GM23338 (cell line): ENCODE data around the gene SETBP1. TPM values are rescaled to one million over a fixed set of nuclear protein-coding genes. Genes with fewer than 3 reads are reported as not detected.

ENCODE experiments used
- ATAC-seq: fragments of 200-7000 bp; cut with Tn5 transposase; 3 replicates; pipeline ENCODE4 v1.9.1; 2020
- DNase-seq: peaks from one replicate; pipeline ENCODE4 v3.0.0-alpha.2; 2015; ENCODE audit warnings: low spot score
- H2AFZ ChIP-seq: fragments of 200-600 bp; sonication (generic); 2 replicates; pipeline ENCODE4 v1.8.0; 2016; ENCODE audit warnings: antibody characterized with exemption, mild to moderate bottlenecking, moderate library complexity
- H3F3A ChIP-seq: fragments of 200-600 bp; sonication (generic); replicated peaks from 2 replicates; pipeline ENCODE4 v1.8.0; 2017; ENCODE audit warnings: antibody characterized with exemption, mixed run types, low read depth
- H3K27ac ChIP-seq: fragments of 200-600 bp; sonication (generic); 2 replicates; pipeline ENCODE4 v1.6.1; 2016; ENCODE audit warnings: low read depth
- H3K27me3 ChIP-seq: fragments of 200-600 bp; sonication (generic); 2 replicates; pipeline ENCODE4 v1.8.0; 2016; ENCODE audit warnings: mild to moderate bottlenecking, mixed run types, moderate library complexity; ENCODE audit not compliant: insufficient read depth
- H3K36me3 ChIP-seq: fragments of 200-600 bp; sonication (generic); 2 replicates; pipeline ENCODE4 v1.8.0; 2016; ENCODE audit warnings: mild to moderate bottlenecking; ENCODE audit not compliant: insufficient read depth
- H3K4me1 ChIP-seq: fragments of 200-600 bp; sonication (generic); 2 replicates; pipeline ENCODE4 v1.8.0; 2016; ENCODE audit warnings: mild to moderate bottlenecking, moderate library complexity; ENCODE audit not compliant: insufficient read depth
- H3K4me2 ChIP-seq: fragments of 200-600 bp; sonication (generic); 2 replicates; pipeline ENCODE4 v1.7.1; 2017; ENCODE audit warnings: mixed run types
- H3K4me3 ChIP-seq: fragments of 200-600 bp; sonication (generic); 2 replicates; pipeline ENCODE4 v1.6.1; 2016; ENCODE audit warnings: mixed run types
- H3K79me2 ChIP-seq: fragments of 200-600 bp; sonication (generic); replicated peaks from 2 replicates; pipeline ENCODE4 v1.8.0; 2017; ENCODE audit warnings: mild to moderate bottlenecking; ENCODE audit not compliant: insufficient read depth
- H3K9me2 ChIP-seq: fragments of 200-600 bp; sonication (generic); 2 replicates; pipeline ENCODE4 v1.8.0; 2017; ENCODE audit not compliant: insufficient read depth
- H4K20me1 ChIP-seq: fragments of 200-600 bp; sonication (generic); replicated peaks from 2 replicates; pipeline ENCODE4 v1.8.0; 2017; ENCODE audit warnings: mild to moderate bottlenecking; ENCODE audit not compliant: insufficient read depth
- H3K27ac Mint-ChIP-seq: 2 replicates; pipeline ENCODE4 v1.8.0; 2020; ENCODE audit warnings: inconsistent platforms, mild to moderate bottlenecking, moderate library complexity, mixed read lengths
- H3K27me3 Mint-ChIP-seq: 3 replicates; pipeline ENCODE4 v1.8.0; 2022; ENCODE audit warnings: low read depth, mild to moderate bottlenecking, moderate library complexity, mixed read lengths, inconsistent platforms; ENCODE audit not compliant: insufficient read depth, poor library complexity
- H3K36me3 Mint-ChIP-seq: 3 replicates; pipeline ENCODE4 v1.8.0; 2021; ENCODE audit warnings: low read depth, mild to moderate bottlenecking, inconsistent platforms, moderate library complexity, mixed read lengths
- H3K4me1 Mint-ChIP-seq: 3 replicates; pipeline ENCODE4 v1.8.0; 2020; ENCODE audit warnings: mild to moderate bottlenecking, inconsistent platforms, mixed read lengths
- H3K4me3 Mint-ChIP-seq: 3 replicates; pipeline ENCODE4 v1.8.0; 2021; ENCODE audit warnings: moderate library complexity, mild to moderate bottlenecking, inconsistent platforms, mixed read lengths
- H3K9me3 Mint-ChIP-seq: 3 replicates; pipeline ENCODE4 v1.8.0; 2020; ENCODE audit warnings: moderate library complexity, mild to moderate bottlenecking, inconsistent platforms, mixed read lengths
- EZH2phosphoT487 ChIP-seq: fragments of 200-600 bp; sonication (generic); IDR thresholded peaks from one replicate; pipeline ENCODE4 v1.8.1; 2018; ENCODE audit warnings: antibody characterized with exemption; ENCODE audit not compliant: unreplicated experiment
- JUNB ChIP-seq: IDR thresholded peaks from one replicate; pipeline ENCODE4 v1.6.1; 2016; ENCODE audit warnings: antibody characterized with exemption; ENCODE audit not compliant: unreplicated experiment
- NANOG ChIP-seq: IDR thresholded peaks from 2 replicates; pipeline ENCODE4 v1.6.1; 2016; ENCODE audit warnings: antibody characterized with exemption, borderline replicate concordance
- POLR2AphosphoS5 ChIP-seq: IDR thresholded peaks from 2 replicates; pipeline ENCODE4 v1.6.1; 2016; ENCODE audit warnings: antibody characterized with exemption, low read depth
- REST ChIP-seq: IDR thresholded peaks from one replicate; pipeline ENCODE4 v1.6.1; 2018; ENCODE audit warnings: antibody characterized with exemption; ENCODE audit not compliant: unreplicated experiment
- STAT1 ChIP-seq: IDR thresholded peaks from one replicate; pipeline ENCODE4 v1.6.1; 2016; ENCODE audit warnings: antibody characterized with exemption; ENCODE audit not compliant: unreplicated experiment
- polyA plus RNA-seq: library from polyadenylated mRNA; unstranded; fragments of >200 nt; fragmentation: Nextera tagmentation; extraction: Ambion mirVana; gene quantifications from 2 replicates; pipeline ENCODE4 v1.2.1, GENCODE V29; 2016
- total RNA-seq: library from RNA; depleted of rRNA; stranded (reverse); fragments of >200 nt; shearing (Covaris generic); gene quantifications from 2 replicates; pipeline ENCODE4 v1.2.3, GENCODE V29; 2014
- TF ChIP-seq, protein P1 (sequence below): IDR thresholded peaks from 2 replicates; pipeline ENCODE4 v1.6.1; 2016; ENCODE audit warnings: antibody characterized with exemption
- TF ChIP-seq, protein P2 (sequence below): fragments of 250-450 bp; sonication (Bioruptor Pico); IDR thresholded peaks from 2 replicates; pipeline ENCODE4 v1.5.0; 2020; ENCODE audit warnings: mild to moderate bottlenecking, moderate library complexity

SETBP1 gene
- total and polyA plus RNA-seq, 2 experiments from 2014 or later: 1.6 to 5.5 TPM

GRCh38 chr18:44889111-44889510 lies 208.4 kb downstream of the SETBP1 start:
- no peaks in the 10 kb centered on the region for H3K4me1 ChIP-seq
- no peak for TF ChIP-seq JUNB
- TF ChIP-seq NANOG: no peak
- TF ChIP-seq, protein P1, sequence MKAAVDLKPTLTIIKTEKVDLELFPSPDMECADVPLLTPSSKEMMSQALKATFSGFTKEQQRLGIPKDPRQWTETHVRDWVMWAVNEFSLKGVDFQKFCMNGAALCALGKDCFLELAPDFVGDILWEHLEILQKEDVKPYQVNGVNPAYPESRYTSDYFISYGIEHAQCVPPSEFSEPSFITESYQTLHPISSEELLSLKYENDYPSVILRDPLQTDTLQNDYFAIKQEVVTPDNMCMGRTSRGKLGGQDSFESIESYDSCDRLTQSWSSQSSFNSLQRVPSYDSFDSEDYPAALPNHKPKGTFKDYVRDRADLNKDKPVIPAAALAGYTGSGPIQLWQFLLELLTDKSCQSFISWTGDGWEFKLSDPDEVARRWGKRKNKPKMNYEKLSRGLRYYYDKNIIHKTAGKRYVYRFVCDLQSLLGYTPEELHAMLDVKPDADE: no peak
- no peak for TF ChIP-seq POLR2AphosphoS5
- Mint-ChIP-seq H3K27ac (no peak overlapping the region), H3K27me3 (no peaks in the 10 kb centered on the region), H3K36me3 (peaks cover 16% of the 10 kb centered on the region), H3K9me3 (peaks cover 13% of the 10 kb centered on the region), H3K4me3 (no peak overlapping the region), H3K4me1 (peaks cover 2% of the 10 kb centered on the region; the same call in 1 of the 3 replicates)
- no peaks in the 10 kb centered on the region for H3F3A ChIP-seq
- H3K27ac ChIP-seq: no peak overlapping the region
- no peak overlapping the region for H3K4me2 ChIP-seq
- H4K20me1 ChIP-seq: no peaks in the 10 kb centered on the region
- no peak overlapping the region for H2AFZ ChIP-seq
- DNase-seq: no peak
- H3K79me2 ChIP-seq: no peaks in the 10 kb centered on the region
- ATAC-seq: no peak
- no peak overlapping the region for H3K4me3 ChIP-seq
- peaks cover 6% of the 10 kb centered on the region for H3K36me3 ChIP-seq
- H3K27me3 ChIP-seq: no peaks in the 10 kb centered on the region
- peaks cover 6% of the 10 kb centered on the region; the same call in 1 of the 2 replicates for H3K9me2 ChIP-seq

GRCh38 chr18:44893045-44893706 lies 212.5 kb downstream of the SETBP1 start:
- Histone ChIP-seq H4K20me1 (no peaks in the 10 kb centered on the region), H3K79me2 (no peaks in the 10 kb centered on the region), H3K4me1 (no peaks in the 10 kb centered on the region), H3F3A (no peaks in the 10 kb centered on the region), H3K27ac (no peak overlapping the region), H3K27me3 (no peaks in the 10 kb centered on the region), H3K4me2 (no peak overlapping the region), H3K36me3 (peaks cover 6% of the 10 kb centered on the region), H3K4me3 (no peak overlapping the region), H2AFZ (no peak overlapping the region), H3K9me2 (peaks cover 6% of the 10 kb centered on the region; the same call in 1 of the 2 replicates)
- Mint-ChIP-seq H3K4me1 (peaks cover 11% of the 10 kb centered on the region), H3K9me3 (peaks cover 13% of the 10 kb centered on the region), H3K27ac (no peak overlapping the region), H3K4me3 (no peak overlapping the region), H3K27me3 (no peaks in the 10 kb centered on the region), H3K36me3 (peaks cover 16% of the 10 kb centered on the region)
- DNase-seq (no peak), ATAC-seq (no peak)
- TF ChIP-seq STAT1 (no peak), POLR2AphosphoS5 (no peak), REST (no peak), EZH2phosphoT487 (no peak), JUNB (no peak)
- TF ChIP-seq, protein P2, sequence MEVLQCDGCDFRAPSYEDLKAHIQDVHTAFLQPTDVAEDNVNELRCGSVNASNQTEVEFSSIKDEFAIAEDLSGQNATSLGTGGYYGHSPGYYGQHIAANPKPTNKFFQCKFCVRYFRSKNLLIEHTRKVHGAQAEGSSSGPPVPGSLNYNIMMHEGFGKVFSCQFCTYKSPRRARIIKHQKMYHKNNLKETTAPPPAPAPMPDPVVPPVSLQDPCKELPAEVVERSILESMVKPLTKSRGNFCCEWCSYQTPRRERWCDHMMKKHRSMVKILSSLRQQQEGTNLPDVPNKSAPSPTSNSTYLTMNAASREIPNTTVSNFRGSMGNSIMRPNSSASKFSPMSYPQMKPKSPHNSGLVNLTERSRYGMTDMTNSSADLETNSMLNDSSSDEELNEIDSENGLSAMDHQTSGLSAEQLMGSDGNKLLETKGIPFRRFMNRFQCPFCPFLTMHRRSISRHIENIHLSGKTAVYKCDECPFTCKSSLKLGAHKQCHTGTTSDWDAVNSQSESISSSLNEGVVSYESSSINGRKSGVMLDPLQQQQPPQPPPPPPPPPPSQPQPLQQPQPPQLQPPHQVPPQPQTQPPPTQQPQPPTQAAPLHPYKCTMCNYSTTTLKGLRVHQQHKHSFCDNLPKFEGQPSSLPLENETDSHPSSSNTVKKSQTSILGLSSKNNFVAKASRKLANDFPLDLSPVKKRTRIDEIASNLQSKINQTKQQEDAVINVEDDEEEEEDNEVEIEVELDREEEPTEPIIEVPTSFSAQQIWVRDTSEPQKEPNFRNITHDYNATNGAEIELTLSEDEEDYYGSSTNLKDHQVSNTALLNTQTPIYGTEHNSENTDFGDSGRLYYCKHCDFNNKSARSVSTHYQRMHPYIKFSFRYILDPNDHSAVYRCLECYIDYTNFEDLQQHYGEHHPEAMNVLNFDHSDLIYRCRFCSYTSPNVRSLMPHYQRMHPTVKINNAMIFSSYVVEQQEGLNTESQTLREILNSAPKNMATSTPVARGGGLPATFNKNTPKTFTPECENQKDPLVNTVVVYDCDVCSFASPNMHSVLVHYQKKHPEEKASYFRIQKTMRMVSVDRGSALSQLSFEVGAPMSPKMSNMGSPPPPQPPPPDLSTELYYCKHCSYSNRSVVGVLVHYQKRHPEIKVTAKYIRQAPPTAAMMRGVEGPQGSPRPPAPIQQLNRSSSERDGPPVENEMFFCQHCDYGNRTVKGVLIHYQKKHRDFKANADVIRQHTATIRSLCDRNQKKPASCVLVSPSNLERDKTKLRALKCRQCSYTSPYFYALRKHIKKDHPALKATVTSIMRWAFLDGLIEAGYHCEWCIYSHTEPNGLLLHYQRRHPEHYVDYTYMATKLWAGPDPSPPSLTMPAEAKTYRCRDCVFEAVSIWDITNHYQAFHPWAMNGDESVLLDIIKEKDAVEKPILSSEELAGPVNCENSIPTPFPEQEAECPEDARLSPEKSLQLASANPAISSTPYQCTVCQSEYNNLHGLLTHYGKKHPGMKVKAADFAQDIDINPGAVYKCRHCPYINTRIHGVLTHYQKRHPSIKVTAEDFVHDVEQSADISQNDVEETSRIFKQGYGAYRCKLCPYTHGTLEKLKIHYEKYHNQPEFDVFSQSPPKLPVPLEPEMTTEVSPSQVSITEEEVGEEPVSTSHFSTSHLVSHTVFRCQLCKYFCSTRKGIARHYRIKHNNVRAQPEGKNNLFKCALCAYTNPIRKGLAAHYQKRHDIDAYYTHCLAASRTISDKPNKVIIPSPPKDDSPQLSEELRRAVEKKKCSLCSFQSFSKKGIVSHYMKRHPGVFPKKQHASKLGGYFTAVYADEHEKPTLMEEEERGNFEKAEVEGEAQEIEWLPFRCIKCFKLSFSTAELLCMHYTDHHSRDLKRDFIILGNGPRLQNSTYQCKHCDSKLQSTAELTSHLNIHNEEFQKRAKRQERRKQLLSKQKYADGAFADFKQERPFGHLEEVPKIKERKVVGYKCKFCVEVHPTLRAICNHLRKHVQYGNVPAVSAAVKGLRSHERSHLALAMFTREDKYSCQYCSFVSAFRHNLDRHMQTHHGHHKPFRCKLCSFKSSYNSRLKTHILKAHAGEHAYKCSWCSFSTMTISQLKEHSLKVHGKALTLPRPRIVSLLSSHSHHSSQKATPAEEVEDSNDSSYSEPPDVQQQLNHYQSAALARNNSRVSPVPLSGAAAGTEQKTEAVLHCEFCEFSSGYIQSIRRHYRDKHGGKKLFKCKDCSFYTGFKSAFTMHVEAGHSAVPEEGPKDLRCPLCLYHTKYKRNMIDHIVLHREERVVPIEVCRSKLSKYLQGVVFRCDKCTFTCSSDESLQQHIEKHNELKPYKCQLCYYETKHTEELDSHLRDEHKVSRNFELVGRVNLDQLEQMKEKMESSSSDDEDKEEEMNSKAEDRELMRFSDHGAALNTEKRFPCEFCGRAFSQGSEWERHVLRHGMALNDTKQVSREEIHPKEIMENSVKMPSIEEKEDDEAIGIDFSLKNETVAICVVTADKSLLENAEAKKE (CRISPR knock-in tag): no peak
- TF ChIP-seq, protein P1: no peak
